Urinary bladder (tissue), 4 donors: ENCODE results near the gene PLEKHG3. TPM values are rescaled to one million over a fixed set of nuclear protein-coding genes. Genes with fewer than 3 reads are reported as not detected.

Experiments used
- DNase-seq: peaks from one replicate; pipeline ENCODE4 v3.0.0-alpha.2; 2015; ENCODE audit errors: extremely low spot score
- H3K27ac ChIP-seq: one replicate; pipeline ENCODE4 v1.5.1; 2013; ENCODE audit warnings: low read depth, mild to moderate bottlenecking, moderate library complexity
- H3K36me3 ChIP-seq: one replicate; pipeline ENCODE4 v1.6.1; 2013; ENCODE audit warnings: mild to moderate bottlenecking, moderate library complexity; ENCODE audit not compliant: insufficient read depth
- H3K4me1 ChIP-seq: one replicate; pipeline ENCODE4 v1.6.1; 2013; ENCODE audit warnings: mild to moderate bottlenecking, moderate library complexity; ENCODE audit not compliant: insufficient read depth
- H3K4me3 ChIP-seq: one replicate; pipeline ENCODE4 v1.5.1; 2013; ENCODE audit warnings: low read depth, low read length
- WGBS: extraction: QIAGEN DNeasy Blood & Tissue Kit; methylation state at CpG from one replicate; pipeline ENCODE4 v1.1.7; 2013; 5-methylcytosine and 5-hydroxymethylcytosine counted together
- polyA plus RNA-seq: library from polyadenylated mRNA; stranded (reverse); fragments of 200-250 nt; gene quantifications from one replicate; pipeline ENCODE4 v1.2.3, GENCODE V29; 2013
- total RNA-seq: library from RNA; depleted of rRNA; stranded (reverse); fragments of >200 nt; gene quantifications from one replicate; pipeline ENCODE4 v1.2.3, GENCODE V29; 2014
- donor health status: healthy with polysubstance abuse.
- donor health status: healthy.

Gene PLEKHG3
- total and polyA plus RNA-seq, 2 donors = 30.6 to 74.5 TPM

GRCh38 chr14:64692986-64693809, 11.0 kb upstream of the PLEKHG3 start:
- H3K36me3 ChIP-seq = no peaks in the 10 kb centered on the region
- H3K4me3 ChIP-seq = no peak overlapping the region
- DNase-seq = no peak
- 80% methylated on average over 5 of the region's 5 CpGs for WGBS
- H3K27ac ChIP-seq = no peak overlapping the region
- no peaks in the 10 kb centered on the region for H3K4me1 ChIP-seq

DNA sequence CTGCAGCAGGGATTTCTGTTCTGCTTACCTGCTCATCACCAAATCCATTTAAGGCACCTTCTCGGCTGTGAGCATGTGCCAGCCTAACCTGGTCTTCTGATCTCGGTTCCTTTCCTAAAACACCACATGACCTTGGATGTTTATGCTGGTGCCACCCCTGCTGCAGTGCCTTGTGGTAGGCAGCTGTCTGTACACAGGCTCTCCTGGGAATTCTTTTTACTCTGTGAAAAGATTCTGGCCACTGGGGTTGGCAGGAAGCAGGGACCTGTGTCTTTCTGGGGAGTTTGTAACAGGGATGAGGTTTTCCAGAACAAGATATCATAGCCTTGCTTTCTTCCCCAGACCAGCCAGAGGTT, 10.4 kb upstream of the PLEKHG3 start:
- H3K27ac ChIP-seq = no peak overlapping the region
- no peak overlapping the region for H3K4me3 ChIP-seq
- H3K4me1 ChIP-seq = no peaks in the 10 kb centered on the region
- WGBS = 89% methylated on average over 2 of the region's 2 CpGs
- no peak for DNase-seq
- no peaks in the 10 kb centered on the region for H3K36me3 ChIP-seq

DNA sequence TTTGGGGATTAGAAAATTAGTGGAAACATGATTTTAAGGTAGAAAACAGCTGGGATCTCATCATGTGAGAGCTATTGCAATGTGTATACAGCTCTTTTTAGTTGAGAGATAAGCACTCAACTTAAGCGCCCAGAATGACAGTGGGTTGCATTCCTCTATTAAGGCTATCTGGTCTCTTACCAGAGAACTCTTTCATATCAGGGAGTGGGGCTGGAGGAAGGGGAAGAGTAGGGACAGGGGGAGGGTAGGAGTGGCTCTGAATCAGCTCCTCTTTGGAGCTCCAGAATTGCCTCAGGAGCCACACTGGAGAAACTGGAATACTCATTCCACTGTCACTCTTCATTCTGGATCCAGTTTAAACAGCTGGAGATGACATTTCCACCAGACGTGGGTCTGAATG, 9.2 kb upstream of the PLEKHG3 start:
- WGBS = 65% methylated on average over 2 of the region's 2 CpGs
- no peak for DNase-seq
- H3K4me1 ChIP-seq = no peaks in the 10 kb centered on the region
- H3K27ac ChIP-seq = no peak overlapping the region
- no peaks in the 10 kb centered on the region for H3K36me3 ChIP-seq
- H3K4me3 ChIP-seq = no peak overlapping the region

GRCh38 chr14:64696355-64696857, 7.8 kb upstream of the PLEKHG3 start:
- Histone ChIP-seq H3K36me3 (no peaks in the 10 kb centered on the region), H3K4me3 (no peak overlapping the region), H3K27ac (no peak overlapping the region), H3K4me1 (no peaks in the 10 kb centered on the region)
- no peak for DNase-seq
- 50% methylated on average over 4 of the region's 4 CpGs for WGBS

DNA sequence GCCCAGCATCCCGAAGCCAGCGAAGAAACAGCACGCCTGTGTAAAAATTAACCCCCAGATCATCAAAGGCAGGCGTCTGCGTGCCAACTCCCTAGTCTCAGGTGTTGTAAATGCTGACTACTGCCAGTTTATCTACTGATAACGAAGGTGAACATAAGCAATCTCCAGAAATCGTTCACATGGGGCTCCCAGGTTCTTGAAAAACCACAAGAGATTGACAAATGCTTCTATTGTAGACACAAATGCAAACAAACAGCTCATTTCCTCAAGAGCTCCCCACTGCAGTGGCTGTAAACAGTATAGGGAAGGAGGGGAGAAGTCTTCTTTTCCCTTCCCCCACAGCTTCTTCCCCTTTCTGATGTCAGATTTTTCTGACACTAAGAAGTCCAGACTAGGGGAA, 5.3 kb upstream of the PLEKHG3 start:
- Histone ChIP-seq H3K4me3 (no peak overlapping the region), H3K36me3 (no peaks in the 10 kb centered on the region), H3K27ac (no peak overlapping the region), H3K4me1 (no peaks in the 10 kb centered on the region)
- DNase-seq = no peak
- 62% methylated on average over 7 of the region's 7 CpGs for WGBS

GRCh38 chr14:64700290-64700689, 3.9 kb upstream of the PLEKHG3 start:
- DNase-seq = no peak
- no peaks in the 10 kb centered on the region for H3K36me3 ChIP-seq
- no peaks in the 10 kb centered on the region for H3K4me1 ChIP-seq
- no peak overlapping the region for H3K4me3 ChIP-seq
- 77% methylated on average over 2 of the region's 2 CpGs for WGBS
- H3K27ac ChIP-seq = no peak overlapping the region

DNA sequence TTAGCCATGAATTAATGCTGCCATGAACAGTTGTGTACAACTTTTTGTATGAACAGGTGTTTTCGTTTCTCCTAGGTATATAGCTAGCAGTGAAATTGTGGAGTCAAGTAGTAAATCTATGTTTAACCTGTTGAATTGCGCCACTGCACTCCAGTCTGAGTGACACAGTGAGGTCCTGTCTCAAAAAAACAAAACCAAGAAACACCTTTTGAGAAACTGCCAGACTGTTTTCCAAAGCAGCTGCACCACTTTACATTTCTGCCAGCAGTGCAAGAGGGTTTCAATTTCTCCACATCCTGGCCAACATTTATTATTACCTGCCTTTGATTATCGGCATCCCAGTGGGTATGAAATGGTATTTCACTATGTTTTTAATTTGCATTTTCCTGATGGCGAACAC, 3.3 kb upstream of the PLEKHG3 start:
- no peak overlapping the region for H3K27ac ChIP-seq
- H3K36me3 ChIP-seq = no peaks in the 10 kb centered on the region
- DNase-seq = no peak
- H3K4me3 ChIP-seq = no peak overlapping the region
- H3K4me1 ChIP-seq = no peaks in the 10 kb centered on the region
- WGBS = 95% methylated on average over 4 of the region's 4 CpGs

DNA sequence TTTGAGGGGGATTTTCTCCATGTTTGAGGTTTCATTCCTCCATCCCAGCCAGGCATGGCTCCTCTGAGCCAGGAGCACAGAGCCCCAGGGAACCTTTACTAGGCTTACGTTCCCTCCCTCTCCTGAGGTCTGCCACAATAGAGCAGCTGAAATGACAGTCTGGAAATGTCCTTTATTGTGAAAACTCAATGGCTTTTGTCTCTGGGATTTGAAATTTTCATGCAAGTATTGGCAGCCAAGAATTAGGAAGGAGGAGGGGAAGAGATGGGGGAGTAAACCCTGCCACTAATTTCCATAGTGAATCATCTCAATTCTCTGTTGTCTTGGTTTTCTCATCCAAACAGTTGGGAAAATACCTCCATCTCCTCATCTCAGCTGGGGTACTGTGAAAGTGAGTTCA, 2.6 kb upstream of the PLEKHG3 start:
- Histone ChIP-seq H3K4me3 (no peak overlapping the region), H3K4me1 (no peaks in the 10 kb centered on the region), H3K27ac (no peak overlapping the region), H3K36me3 (no peaks in the 10 kb centered on the region)
- 84% methylated on average over 1 of the region's 1 CpG for WGBS
- DNase-seq = no peak

DNA sequence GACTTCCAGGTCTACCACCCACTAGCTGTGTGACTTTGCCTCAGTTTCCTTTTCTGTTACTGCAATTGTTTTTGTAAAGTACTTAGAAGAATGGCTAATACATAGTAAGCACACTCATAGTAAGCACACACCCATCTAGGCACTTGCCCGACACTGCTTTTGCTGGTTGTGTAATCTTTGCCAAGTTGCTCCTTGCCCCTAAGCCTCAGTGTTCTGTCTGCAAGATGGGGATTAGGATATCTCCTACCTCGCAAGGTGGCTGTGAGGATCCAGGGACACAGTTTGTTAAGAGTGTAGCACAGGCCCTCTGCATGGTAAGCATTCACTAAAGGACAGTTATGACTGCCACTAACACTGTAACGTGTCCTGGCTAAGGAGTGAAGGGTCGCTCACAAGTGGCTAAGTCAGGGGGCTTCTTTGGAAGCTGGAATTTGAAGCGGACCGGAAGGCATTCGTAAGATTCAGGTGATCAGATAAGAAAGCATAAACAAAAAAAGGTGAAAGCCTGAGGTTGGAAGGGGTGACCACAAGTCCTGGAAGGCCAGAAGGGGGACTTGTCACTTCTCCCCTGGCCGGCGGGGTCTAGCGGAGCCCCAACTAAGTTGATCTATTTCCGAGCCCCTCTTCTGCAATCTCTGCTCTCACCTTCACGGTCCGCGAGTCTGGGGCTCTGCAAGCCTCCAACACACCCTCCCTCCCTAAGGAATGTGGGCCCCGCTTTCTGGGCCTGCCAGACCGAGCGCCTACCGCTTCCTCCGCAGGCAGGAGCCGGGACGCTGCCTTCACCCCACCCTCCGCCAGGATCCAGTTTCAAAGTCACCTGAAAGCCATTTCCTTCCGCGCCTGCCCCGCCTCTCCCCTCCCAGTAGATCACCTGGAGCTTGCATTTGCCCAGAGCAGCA, 1.5 kb upstream of the PLEKHG3 start:
- Histone ChIP-seq H3K4me3 (no peak overlapping the region), H3K4me1 (no peaks in the 10 kb centered on the region), H3K27ac (no peak overlapping the region), H3K36me3 (no peaks in the 10 kb centered on the region)
- WGBS = 74% methylated on average over 25 of the region's 25 CpGs
- no peak for DNase-seq

GRCh38 chr14:64703395-64704142, 655 bp upstream of the PLEKHG3 start:
- WGBS = 25% methylated on average over 26 of the region's 26 CpGs
- H3K4me1 ChIP-seq = no peaks in the 10 kb centered on the region
- peak overlapping the region; percentile 64 for H3K4me3 ChIP-seq
- H3K27ac ChIP-seq = peak overlapping the region; percentile 46
- no peak for DNase-seq
- H3K36me3 ChIP-seq = no peaks in the 10 kb centered on the region

- WGBS = under 1% methylated on average over 51 of the region's 51 CpGs
- no peak for DNase-seq
- no peaks in the 10 kb centered on the region for H3K4me1 ChIP-seq
These were observed 638 bp downstream of the PLEKHG3 start for GRCh38 chr14:64704743-64705380.

DNA sequence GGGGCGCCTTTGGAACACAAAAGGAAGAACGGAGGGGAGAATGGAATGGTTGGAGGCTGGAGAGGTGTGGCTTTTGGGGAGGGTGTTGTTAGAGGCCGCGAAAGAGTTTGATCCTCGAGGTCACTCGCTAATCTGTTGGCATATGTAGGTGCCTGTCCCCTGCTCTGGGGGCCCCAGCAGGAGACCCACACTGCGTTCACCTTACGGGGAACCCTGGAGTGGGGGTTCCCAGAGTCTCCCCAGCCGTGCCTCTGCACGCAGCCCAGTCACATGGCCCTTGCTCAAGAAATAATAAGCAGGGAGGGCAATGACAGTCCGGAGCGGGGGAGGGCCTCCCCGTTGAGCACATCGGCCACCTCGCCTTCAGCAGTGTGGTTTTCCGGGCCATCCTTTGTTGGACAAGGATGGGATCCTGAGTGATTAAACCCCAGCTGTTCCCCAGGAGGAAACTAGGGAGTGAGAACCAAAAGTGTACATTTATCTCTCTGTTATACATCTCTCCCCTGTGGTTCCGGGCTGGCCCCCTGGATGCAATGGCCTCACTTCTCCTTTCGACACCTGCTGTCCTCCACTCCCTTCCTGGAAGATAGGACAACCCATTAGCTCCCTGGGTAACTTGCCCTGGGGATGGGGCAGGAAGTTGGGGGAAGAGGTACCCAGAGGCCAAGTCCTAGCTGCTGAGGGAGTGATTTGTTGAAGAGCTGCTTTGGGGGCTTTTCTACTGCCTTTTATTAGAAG, 1.3 kb downstream of the PLEKHG3 start:
- DNase-seq = no peak
- Histone ChIP-seq H3K27ac (no peak overlapping the region), H3K4me3 (peak overlapping the region; percentile 64), H3K4me1 (no peaks in the 10 kb centered on the region), H3K36me3 (no peaks in the 10 kb centered on the region)
- 14% methylated on average over 18 of the region's 18 CpGs for WGBS

More at GRCh38 chr14:64704743-64705380, 638 bp downstream of the PLEKHG3 start:
- no peaks in the 10 kb centered on the region for H3K36me3 ChIP-seq
- H3K27ac ChIP-seq = peak overlapping the region; percentile 13
- peak overlapping the region; percentile 64 for H3K4me3 ChIP-seq
